ENCODE measurements around the gene UNC119B. TPM values are rescaled to one million over a fixed set of nuclear protein-coding genes. Genes with fewer than 3 reads are reported as not detected.

UNC119B gene
- total and polyA plus RNA-seq, 2 of the 4 experiments (the other 2 are of a cell fraction): 8.4 to 21.6 TPM

DNA sequence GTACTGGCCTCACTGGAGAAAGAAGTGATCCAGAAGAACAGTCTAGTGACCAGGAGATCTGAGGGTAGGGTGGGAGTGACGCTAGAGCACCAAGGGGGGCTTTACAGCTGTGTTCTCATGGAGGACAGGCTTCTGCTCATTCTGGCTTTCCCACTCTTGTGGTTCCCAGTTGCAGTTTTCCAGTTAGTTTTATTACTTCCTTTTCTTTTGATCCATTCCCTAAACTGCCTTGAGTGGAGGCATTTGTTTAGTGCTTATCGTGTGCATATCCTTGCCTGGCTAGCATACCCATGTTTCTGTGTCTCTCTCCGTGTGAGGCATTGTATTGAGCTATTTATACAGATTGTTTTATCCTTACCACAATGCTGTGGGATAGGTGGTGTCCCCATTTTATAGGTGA, 19.3 kb upstream of the UNC119B start:
- intact Hi-C loops (cut with micrococcal nuclease) (no loop called here), dilution Hi-C loops (cut with HindIII; ENCODE audit: low sequenced_read_pairs, unreplicated experiment) (no loop called here), in situ Hi-C loops (cut with MboI; ENCODE audit: low sequenced_read_pairs) (no loop called here)
- Histone ChIP-seq H3K18ac (ENCODE audit: low read depth, low read length) (no peak overlapping the region), H3K14ac (replicated peaks; ENCODE audit: low read depth, low read length) (no peak overlapping the region), H3K4ac (ENCODE audit: low read depth, low read length) (no peak overlapping the region), H3K9me3 (ENCODE audit: control insufficient read depth, insufficient read depth, low read length) (no peaks in the 10 kb centered on the region), H2BK20ac (ENCODE audit: low read depth, low read length) (no peak overlapping the region), H3K56ac (ENCODE audit: extremely low read depth, insufficient read depth, low read length) (no peak overlapping the region), H3K4me3 (ENCODE audit: insufficient read depth, low read depth, low read length) (no peak overlapping the region), H3K79me1 (ENCODE audit: low read depth in 1 of 2, low read length in 2 of 2) (peaks cover 45 to 83% of the 10 kb centered on the region in 2 experiments), H3K23ac (ENCODE audit: low read depth, low read length) (0 out of 2 replicates have a peak overlapping the region, but pooled peaks have one; percentile 17), H2AK9ac (replicated peaks; ENCODE audit: low read depth, low read length, poor library complexity) (no peak overlapping the region), H3K4me2 (ENCODE audit: low read depth, low read length) (no peak overlapping the region), H4K5ac (ENCODE audit: low read depth, low read length) (no peak overlapping the region), H3K9me1 (ENCODE audit: insufficient read depth, low read length) (peaks cover 35% of the 10 kb centered on the region), H3K36me3 (ENCODE audit: control insufficient read depth, insufficient read depth, low read length) (peaks cover 15% of the 10 kb centered on the region), H4K20me1 (ENCODE audit: insufficient read depth, low read length) (peaks cover 80% of the 10 kb centered on the region), H4K91ac (ENCODE audit: insufficient read depth, low read depth, low read length) (no peak overlapping the region), H3K4me1 (ENCODE audit: control insufficient read depth, insufficient read depth, low read length) (peaks cover 11% of the 10 kb centered on the region), H4K8ac (ENCODE audit: low read depth in 2 of 2, low read length in 2 of 2) (no peak overlapping the region), H2BK120ac (ENCODE audit: low read depth, low read length) (no peak overlapping the region), H2AK5ac (ENCODE audit: low read depth, low read length) (no peak overlapping the region), H3K27ac (ENCODE audit: insufficient read depth, low read length) (no peak overlapping the region), H2BK15ac (ENCODE audit: low read depth, low read length) (no peak overlapping the region), H2BK5ac (ENCODE audit: low read depth, low read length, poor library complexity, severe bottlenecking) (no peak overlapping the region), H2AFZ (replicated peaks; ENCODE audit: low read length, poor library complexity) (no peak overlapping the region), H3K27me3 (ENCODE audit: control insufficient read depth, insufficient read depth, low read length) (no peaks in the 10 kb centered on the region), H3K9ac (ENCODE audit: low read depth, low read length) (no peak overlapping the region)
- ChIA-PET POLR2A (ENCODE audit: unreplicated experiment) (no interaction called here), CTCF (no interaction called here)
- TF ChIP-seq MAFK (IDR thresholded peaks at IDR 0.05; ENCODE audit: low read depth, low read length) (no peak), BHLHE40 (IDR thresholded peaks at IDR 0.05; ENCODE audit: low read depth, low read length) (no peak), FOS (IDR thresholded peaks at IDR 0.05; ENCODE audit: low read depth, low read length) (no peak), MAZ (IDR thresholded peaks at IDR 0.05; ENCODE audit: borderline replicate concordance, low read depth, low read length) (no peak), SMC3 (IDR thresholded peaks at IDR 0.05; ENCODE audit: low read depth, low read length) (no peak), RAD21 (IDR thresholded peaks at IDR 0.05; ENCODE audit: low read length) (no peak), POLR2A (IDR thresholded peaks at IDR 0.05; ENCODE audit: low read depth, low read length) (no peak), RFX5 (IDR thresholded peaks at IDR 0.05; ENCODE audit: low read depth, low read length) (no peak), RCOR1 (IDR thresholded peaks at IDR 0.05; ENCODE audit: insufficient replicate concordance, low read length) (no peak), NFE2L2 (IDR thresholded peaks at IDR 0.05; ENCODE audit: low read depth, low read length) (no peak)
- TF ChIP-seq, protein P1, sequence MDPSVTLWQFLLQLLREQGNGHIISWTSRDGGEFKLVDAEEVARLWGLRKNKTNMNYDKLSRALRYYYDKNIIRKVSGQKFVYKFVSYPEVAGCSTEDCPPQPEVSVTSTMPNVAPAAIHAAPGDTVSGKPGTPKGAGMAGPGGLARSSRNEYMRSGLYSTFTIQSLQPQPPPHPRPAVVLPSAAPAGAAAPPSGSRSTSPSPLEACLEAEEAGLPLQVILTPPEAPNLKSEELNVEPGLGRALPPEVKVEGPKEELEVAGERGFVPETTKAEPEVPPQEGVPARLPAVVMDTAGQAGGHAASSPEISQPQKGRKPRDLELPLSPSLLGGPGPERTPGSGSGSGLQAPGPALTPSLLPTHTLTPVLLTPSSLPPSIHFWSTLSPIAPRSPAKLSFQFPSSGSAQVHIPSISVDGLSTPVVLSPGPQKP (IDR thresholded peaks at IDR 0.05; ENCODE audit: borderline replicate concordance, low read depth, low read length): no peak
- TF ChIP-seq, protein P2, sequence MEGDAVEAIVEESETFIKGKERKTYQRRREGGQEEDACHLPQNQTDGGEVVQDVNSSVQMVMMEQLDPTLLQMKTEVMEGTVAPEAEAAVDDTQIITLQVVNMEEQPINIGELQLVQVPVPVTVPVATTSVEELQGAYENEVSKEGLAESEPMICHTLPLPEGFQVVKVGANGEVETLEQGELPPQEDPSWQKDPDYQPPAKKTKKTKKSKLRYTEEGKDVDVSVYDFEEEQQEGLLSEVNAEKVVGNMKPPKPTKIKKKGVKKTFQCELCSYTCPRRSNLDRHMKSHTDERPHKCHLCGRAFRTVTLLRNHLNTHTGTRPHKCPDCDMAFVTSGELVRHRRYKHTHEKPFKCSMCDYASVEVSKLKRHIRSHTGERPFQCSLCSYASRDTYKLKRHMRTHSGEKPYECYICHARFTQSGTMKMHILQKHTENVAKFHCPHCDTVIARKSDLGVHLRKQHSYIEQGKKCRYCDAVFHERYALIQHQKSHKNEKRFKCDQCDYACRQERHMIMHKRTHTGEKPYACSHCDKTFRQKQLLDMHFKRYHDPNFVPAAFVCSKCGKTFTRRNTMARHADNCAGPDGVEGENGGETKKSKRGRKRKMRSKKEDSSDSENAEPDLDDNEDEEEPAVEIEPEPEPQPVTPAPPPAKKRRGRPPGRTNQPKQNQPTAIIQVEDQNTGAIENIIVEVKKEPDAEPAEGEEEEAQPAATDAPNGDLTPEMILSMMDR (conservative IDR thresholded peaks at IDR 0.05; ENCODE audit: low read depth, low read length): no peak
- DNase-seq (no peak), ATAC-seq (ENCODE audit: low read depth) (no peak)
- no CpG with 5 or more reads among the region's 3 CpGs for WGBS, 2 experiments (ENCODE audit: extremely low coverage in 2 of 2, insufficient read length in 1 of 2)
- no TSS peak for BruUV-seq (replicated peaks)

Data from IMR-90 (cell line).